HEK293 (cell line): ENCODE results near the gene ZNF574.

Experiments
- CTCF ChIA-PET: fragments of 350-600 bp; formaldehyde crosslinking; extraction: SDS; loops from one replicate; lab custom pipeline; 2021; ENCODE audit warnings: antibody characterized with exemption; lab: Yijun Ruan, JAX
- POLR2A ChIA-PET: fragments of 300-600 bp; formaldehyde crosslinking; extraction: SDS; loops from one replicate; lab custom pipeline; 2020; ENCODE audit warnings: antibody characterized with exemption, inconsistent platforms; lab: Yijun Ruan, JAX
- H3K27ac ChIP-seq: fragments of 200-500 bp; sonication (Bioruptor generic); 2 replicates; pipeline ENCODE4 v1.5.1; 2014; ENCODE audit warnings: low read depth, low read length, control low read depth, inconsistent platforms; ENCODE audit errors: extremely low read depth
- H3K36me3 ChIP-seq, 2 experiments: fragments of 200-500 bp in 1 of 2; sonication (Bioruptor generic) in 1 of 2; 1 replicate in 1 of 2; 2 replicates in 1 of 2; pipeline ENCODE4 v1.5.1; 2014 to 2017; ENCODE audit warnings: inconsistent platforms in 2 of 2, low read length in 2 of 2; ENCODE audit not compliant: control insufficient read depth in 2 of 2, insufficient read depth in 1 of 2
- H3K4me1 ChIP-seq: fragments of 200-500 bp; sonication (Bioruptor generic); 2 replicates; pipeline ENCODE4 v1.5.1; 2014; ENCODE audit warnings: mild to moderate bottlenecking, low read length, inconsistent platforms; ENCODE audit not compliant: control insufficient read depth, insufficient read depth
- H3K4me3 ChIP-seq: 2 replicates; pipeline ENCODE4 v1.5.1; 2011; ENCODE audit warnings: low read depth, mild to moderate bottlenecking, control low read depth, low read length, moderate library complexity
- H3K9me3 ChIP-seq: fragments of 200-500 bp; sonication (Bioruptor generic); 2 replicates; pipeline ENCODE4 v1.5.1; 2014; ENCODE audit warnings: low read depth, low read length, inconsistent platforms; ENCODE audit not compliant: control insufficient read depth, insufficient read depth
- BCL11A ChIP-seq: fragments of 450-650 bp; formaldehyde crosslinking; IDR thresholded peaks from 2 replicates; pipeline ENCODE4 v1.5.1; 2016; ENCODE audit warnings: low read depth, missing biosample characterization, missing genetic modification characterization
- GLIS2 ChIP-seq: fragments of 450-650 bp; formaldehyde crosslinking; IDR thresholded peaks from 2 replicates; pipeline ENCODE4 v1.5.1; 2016; ENCODE audit warnings: missing biosample characterization, missing genetic modification characterization
- PRDM1 ChIP-seq: fragments of 450-650 bp; formaldehyde crosslinking; IDR thresholded peaks from 2 replicates; pipeline ENCODE4; 2016; ENCODE audit warnings: missing biosample characterization, missing genetic modification characterization
- PRDM6 ChIP-seq: fragments of 450-650 bp; formaldehyde crosslinking; IDR thresholded peaks from 2 replicates; pipeline ENCODE4 v1.5.1; 2017; ENCODE audit warnings: missing biosample characterization, missing genetic modification characterization
- SP7 ChIP-seq: fragments of 450-650 bp; formaldehyde crosslinking; IDR thresholded peaks from 2 replicates; pipeline ENCODE4 v1.5.1; 2016; ENCODE audit warnings: missing biosample characterization, missing genetic modification characterization
- TCF7L2 ChIP-seq: IDR thresholded peaks from 2 replicates; pipeline ENCODE4 v1.6.1; 2011; ENCODE audit warnings: low read depth, mild to moderate bottlenecking, inconsistent platforms, low read length, moderate library complexity, borderline replicate concordance
- ZFP37 ChIP-seq: fragments of 450-650 bp; formaldehyde crosslinking; IDR thresholded peaks from 2 replicates; pipeline ENCODE4 v1.5.1; 2016; ENCODE audit warnings: missing biosample characterization, missing genetic modification characterization
- ZNF157 ChIP-seq: fragments of 450-650 bp; formaldehyde crosslinking; IDR thresholded peaks from 2 replicates; pipeline ENCODE4 v1.5.1; 2016; ENCODE audit warnings: missing biosample characterization, missing genetic modification characterization
- ZNF16 ChIP-seq: fragments of 450-650 bp; formaldehyde crosslinking; IDR thresholded peaks from 2 replicates; pipeline ENCODE4 v1.5.1; 2016; ENCODE audit warnings: low read depth, missing biosample characterization, missing genetic modification characterization
- ZNF366 ChIP-seq: fragments of 450-650 bp; formaldehyde crosslinking; conservative IDR thresholded peaks from 2 replicates; pipeline ENCODE4 v1.5.1; 2016; ENCODE audit warnings: missing biosample characterization, missing genetic modification characterization
- ZNF433 ChIP-seq: fragments of 450-650 bp; formaldehyde crosslinking; IDR thresholded peaks from 2 replicates; pipeline ENCODE4 v1.5.1; 2016; ENCODE audit warnings: missing biosample characterization, missing genetic modification characterization, low read depth
- ZNF600 ChIP-seq: fragments of 450-650 bp; formaldehyde crosslinking; IDR thresholded peaks from 2 replicates; pipeline ENCODE4 v1.5.1; 2016; ENCODE audit warnings: missing biosample characterization, missing genetic modification characterization
- ZNF623 ChIP-seq: fragments of 450-650 bp; formaldehyde crosslinking; IDR thresholded peaks from 2 replicates; pipeline ENCODE4 v1.5.1; 2016; ENCODE audit warnings: missing biosample characterization, missing genetic modification characterization
- TF ChIP-seq, protein P1 (sequence below): fragments of 450-650 bp; formaldehyde crosslinking; IDR thresholded peaks from 2 replicates; pipeline ENCODE4 v1.5.1; 2017; ENCODE audit warnings: missing biosample characterization, missing genetic modification characterization
- TF ChIP-seq, protein P2 (sequence below): fragments of 450-650 bp; formaldehyde crosslinking; IDR thresholded peaks from 2 replicates; pipeline ENCODE4 v1.5.1; 2017; ENCODE audit warnings: missing biosample characterization, missing genetic modification characterization
- TF ChIP-seq, protein P3 (sequence below): fragments of 450-650 bp; formaldehyde crosslinking; IDR thresholded peaks from 2 replicates; pipeline ENCODE4 v1.5.1; 2016; ENCODE audit warnings: missing biosample characterization, missing genetic modification characterization
- TF ChIP-seq, protein P4 (sequence below): fragments of 450-650 bp; formaldehyde crosslinking; IDR thresholded peaks from 2 replicates; pipeline ENCODE4 v1.5.1; 2016; ENCODE audit warnings: missing biosample characterization, missing genetic modification characterization

ZNF574 gene

GRCh38 chr19:42068361-42068755, 7.6 kb upstream of the ZNF574 start (continued):
- TF ChIP-seq, protein P1, sequence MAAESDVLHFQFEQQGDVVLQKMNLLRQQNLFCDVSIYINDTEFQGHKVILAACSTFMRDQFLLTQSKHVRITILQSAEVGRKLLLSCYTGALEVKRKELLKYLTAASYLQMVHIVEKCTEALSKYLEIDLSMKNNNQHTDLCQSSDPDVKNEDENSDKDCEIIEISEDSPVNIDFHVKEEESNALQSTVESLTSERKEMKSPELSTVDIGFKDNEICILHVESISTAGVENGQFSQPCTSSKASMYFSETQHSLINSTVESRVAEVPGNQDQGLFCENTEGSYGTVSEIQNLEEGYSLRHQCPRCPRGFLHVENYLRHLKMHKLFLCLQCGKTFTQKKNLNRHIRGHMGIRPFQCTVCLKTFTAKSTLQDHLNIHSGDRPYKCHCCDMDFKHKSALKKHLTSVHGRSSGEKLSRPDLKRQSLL (tag by site-specific recombination): no peak
- TF ChIP-seq PRDM1 (tag by site-specific recombination) (peak; percentile 46; the same call in 1 of the 2 replicates), TCF7L2 (no peak), ZNF600 (0 out of 2 replicates have a peak, but pooled peaks have one; percentile 26), PRDM6 (tag by site-specific recombination) (no peak)
- TF ChIP-seq, protein P2, sequence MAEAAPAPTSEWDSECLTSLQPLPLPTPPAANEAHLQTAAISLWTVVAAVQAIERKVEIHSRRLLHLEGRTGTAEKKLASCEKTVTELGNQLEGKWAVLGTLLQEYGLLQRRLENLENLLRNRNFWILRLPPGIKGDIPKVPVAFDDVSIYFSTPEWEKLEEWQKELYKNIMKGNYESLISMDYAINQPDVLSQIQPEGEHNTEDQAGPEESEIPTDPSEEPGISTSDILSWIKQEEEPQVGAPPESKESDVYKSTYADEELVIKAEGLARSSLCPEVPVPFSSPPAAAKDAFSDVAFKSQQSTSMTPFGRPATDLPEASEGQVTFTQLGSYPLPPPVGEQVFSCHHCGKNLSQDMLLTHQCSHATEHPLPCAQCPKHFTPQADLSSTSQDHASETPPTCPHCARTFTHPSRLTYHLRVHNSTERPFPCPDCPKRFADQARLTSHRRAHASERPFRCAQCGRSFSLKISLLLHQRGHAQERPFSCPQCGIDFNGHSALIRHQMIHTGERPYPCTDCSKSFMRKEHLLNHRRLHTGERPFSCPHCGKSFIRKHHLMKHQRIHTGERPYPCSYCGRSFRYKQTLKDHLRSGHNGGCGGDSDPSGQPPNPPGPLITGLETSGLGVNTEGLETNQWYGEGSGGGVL (tag by site-specific recombination): no peak

DNA sequence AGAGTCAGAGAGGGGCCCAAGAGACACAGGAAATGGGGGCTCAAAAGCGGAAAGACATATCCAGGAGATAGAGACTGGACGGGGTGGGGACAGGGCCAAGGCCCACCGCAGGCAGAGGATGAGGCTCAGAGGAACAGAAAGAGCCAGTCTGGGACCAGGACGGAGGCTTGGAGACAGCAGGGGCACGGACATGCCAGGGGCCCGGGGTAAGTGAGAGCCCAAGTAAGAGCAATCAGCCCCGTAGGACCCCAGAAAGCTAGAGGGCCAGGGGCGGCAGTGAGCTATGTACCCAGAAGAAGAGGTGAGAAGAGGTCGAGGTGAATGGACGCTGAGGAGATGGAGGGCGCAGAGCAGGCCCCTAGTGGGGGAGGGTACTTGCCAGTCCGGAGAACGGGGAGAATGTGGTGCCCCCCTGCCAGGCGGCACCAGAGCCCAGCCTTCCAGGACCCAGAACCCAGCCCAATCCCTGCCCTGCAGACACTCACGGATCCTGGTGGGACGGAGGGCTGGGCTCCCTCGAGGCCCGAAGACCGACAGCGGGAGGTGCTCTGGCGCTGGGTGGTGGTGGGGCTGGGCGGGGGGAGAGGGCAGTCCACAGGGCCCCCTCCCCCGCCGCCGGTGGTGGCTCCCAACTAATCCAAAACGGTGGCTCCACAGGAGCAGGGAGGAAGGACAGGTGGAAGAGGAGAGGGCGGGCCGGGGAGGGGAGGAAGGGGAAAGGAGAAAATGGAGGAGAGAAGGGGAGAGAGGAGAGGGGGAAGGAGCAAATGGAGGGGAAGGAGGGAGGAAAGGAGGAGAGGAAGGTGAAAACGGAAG, 7.0 kb upstream of the ZNF574 start:
- no peak for TF ChIP-seq ZFP37 (tag by site-specific recombination)
- peak; percentile 50; the same call in 1 of the 2 replicates for TF ChIP-seq ZNF366 (tag by site-specific recombination)
- TF ChIP-seq, all 188 proteins: peak for 1
- Histone ChIP-seq H3K27ac (no peak overlapping the region), H3K4me3 (no peak overlapping the region), H3K4me1 (no peaks in the 10 kb centered on the region), H3K9me3 (no peaks in the 10 kb centered on the region), H3K36me3 (no peaks in the 10 kb centered on the region; a peak in 1 of 3 replicates)
- CTCF ChIA-PET: no interaction called here
- POLR2A ChIA-PET: no interaction called here

- ChIA-PET CTCF (no interaction called here), POLR2A (no interaction called here)
- H3K27ac ChIP-seq: no peak within 1 kb of the TSS
- no peaks in the 10 kb centered on the region for H3K9me3 ChIP-seq
- H3K4me3 ChIP-seq: no peak within 1 kb of the TSS
- H3K36me3 ChIP-seq: no peaks in the 10 kb centered on the region; a peak in 1 of 3 replicates
- no peaks in the 10 kb centered on the region for H3K4me1 ChIP-seq
- TF ChIP-seq GLIS2: peak; percentile 43; the same call in 1 of the 2 replicates
- TF ChIP-seq, protein P3, sequence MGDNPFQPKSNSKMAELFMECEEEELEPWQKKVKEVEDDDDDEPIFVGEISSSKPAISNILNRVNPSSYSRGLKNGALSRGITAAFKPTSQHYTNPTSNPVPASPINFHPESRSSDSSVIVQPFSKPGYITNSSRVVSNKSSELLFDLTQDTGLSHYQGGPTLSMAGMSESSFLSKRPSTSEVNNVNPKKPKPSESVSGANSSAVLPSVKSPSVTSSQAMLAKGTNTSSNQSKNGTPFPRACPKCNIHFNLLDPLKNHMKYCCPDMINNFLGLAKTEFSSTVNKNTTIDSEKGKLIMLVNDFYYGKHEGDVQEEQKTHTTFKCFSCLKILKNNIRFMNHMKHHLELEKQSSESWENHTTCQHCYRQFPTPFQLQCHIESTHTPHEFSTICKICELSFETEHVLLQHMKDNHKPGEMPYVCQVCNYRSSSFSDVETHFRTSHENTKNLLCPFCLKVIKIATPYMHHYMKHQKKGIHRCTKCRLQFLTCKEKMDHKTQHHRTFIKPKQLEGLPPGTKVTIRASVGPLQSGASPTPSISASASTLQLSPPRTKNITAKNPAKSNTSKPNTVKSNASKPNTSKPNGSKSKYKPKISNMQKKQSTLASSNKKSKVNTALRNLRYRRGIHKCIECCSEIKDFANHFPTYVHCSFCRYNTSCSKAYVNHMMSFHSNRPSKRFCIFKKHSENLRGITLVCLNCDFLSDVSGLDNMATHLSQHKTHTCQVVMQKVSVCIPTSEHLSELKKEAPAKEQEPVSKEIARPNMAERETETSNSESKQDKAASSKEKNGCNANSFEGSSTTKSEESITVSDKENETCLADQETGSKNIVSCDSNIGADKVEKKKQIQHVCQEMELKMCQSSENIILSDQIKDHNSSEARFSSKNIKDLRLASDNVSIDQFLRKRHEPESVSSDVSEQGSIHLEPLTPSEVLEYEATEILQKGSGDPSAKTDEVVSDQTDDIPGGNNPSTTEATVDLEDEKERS (tag by site-specific recombination): no peak
- TF ChIP-seq BCL11A (tag by site-specific recombination): no peak
- no peak for TF ChIP-seq ZNF623 (tag by site-specific recombination)
- no peak for TF ChIP-seq ZNF16 (tag by site-specific recombination)
- TF ChIP-seq, protein P1 (tag by site-specific recombination): peak; percentile 33; the same call in 1 of the 2 replicates
- no peak for TF ChIP-seq PRDM6 (tag by site-specific recombination)
- TF ChIP-seq, protein P4, sequence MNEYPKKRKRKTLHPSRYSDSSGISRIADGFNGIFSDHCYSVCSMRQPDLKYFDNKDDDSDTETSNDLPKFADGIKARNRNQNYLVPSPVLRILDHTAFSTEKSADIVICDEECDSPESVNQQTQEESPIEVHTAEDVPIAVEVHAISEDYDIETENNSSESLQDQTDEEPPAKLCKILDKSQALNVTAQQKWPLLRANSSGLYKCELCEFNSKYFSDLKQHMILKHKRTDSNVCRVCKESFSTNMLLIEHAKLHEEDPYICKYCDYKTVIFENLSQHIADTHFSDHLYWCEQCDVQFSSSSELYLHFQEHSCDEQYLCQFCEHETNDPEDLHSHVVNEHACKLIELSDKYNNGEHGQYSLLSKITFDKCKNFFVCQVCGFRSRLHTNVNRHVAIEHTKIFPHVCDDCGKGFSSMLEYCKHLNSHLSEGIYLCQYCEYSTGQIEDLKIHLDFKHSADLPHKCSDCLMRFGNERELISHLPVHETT (tag by site-specific recombination): no peak
- TF ChIP-seq ZNF433 (tag by site-specific recombination): no peak
- no peak for TF ChIP-seq ZNF157 (tag by site-specific recombination)
- TF ChIP-seq SP7: no peak
Measured at GRCh38 chr19:42069619-42070351, 6.2 kb upstream of the ZNF574 start, which contains the start of gene GRIK5. Gene GRIK5, minus strand, starts transcription at chr19:42070206. Its CDS starts 4,436 bp downstream, at chr19:42065770.
